Liver (tissue), 9 donors: ENCODE results near the gene SH3PXD2A. TPM values are rescaled to one million over a fixed set of nuclear protein-coding genes. Genes with fewer than 3 reads are reported as not detected.

ENCODE experiments used
- DNase-seq: peaks from one replicate; pipeline ENCODE4 v3.0.0-alpha.2; 2017; ENCODE audit warnings: low spot score
- H3K27ac ChIP-seq, 2 donors: one replicate each; pipeline ENCODE4 v1.7.0; 2013; ENCODE audit warnings: inconsistent platforms in 2 of 2, low read length in 2 of 2, control low read depth in 1 of 2, low read depth in 1 of 2, mild to moderate bottlenecking in 1 of 2
- H3K27me3 ChIP-seq, 4 donors: one replicate each; pipeline versions ENCODE4 v1.6.1 to v1.7.0; 2013; ENCODE audit warnings: low read length in 3 of 4, inconsistent platforms in 1 of 4, mild to moderate bottlenecking in 1 of 4, moderate library complexity in 1 of 4; ENCODE audit not compliant: control insufficient read depth in 4 of 4, insufficient read depth in 4 of 4
- H3K36me3 ChIP-seq, 4 donors: one replicate each; pipeline versions ENCODE4 v1.6.1 to v1.7.0; 2013; ENCODE audit warnings: low read length in 3 of 4, mild to moderate bottlenecking in 3 of 4, low read depth in 1 of 4, moderate library complexity in 1 of 4; ENCODE audit not compliant: control insufficient read depth in 4 of 4, insufficient read depth in 3 of 4
- H3K4me1 ChIP-seq, 4 donors: one replicate each; pipeline versions ENCODE4 v1.6.1 to v1.7.0; 2013; ENCODE audit warnings: low read length in 3 of 4, mild to moderate bottlenecking in 3 of 4, moderate library complexity in 1 of 4; ENCODE audit not compliant: control insufficient read depth in 4 of 4, insufficient read depth in 4 of 4
- H3K4me3 ChIP-seq, 3 donors: one replicate each; pipeline versions ENCODE4 v1.6.1 to v1.7.0; 2013; ENCODE audit warnings: low read length in 3 of 3, control low read depth in 1 of 3, low read depth in 1 of 3, mild to moderate bottlenecking in 1 of 3
- H3K9ac ChIP-seq, 2 donors: one replicate each; pipeline ENCODE4 v1.7.0; 2013; ENCODE audit warnings: low read length in 2 of 2, mild to moderate bottlenecking in 2 of 2, moderate library complexity in 2 of 2, control low read depth in 1 of 2, low read depth in 1 of 2
- H3K9me3 ChIP-seq, 4 donors: one replicate each; pipeline versions ENCODE4 v1.6.1 to v1.7.0; 2013; ENCODE audit warnings: low read length in 3 of 4; ENCODE audit not compliant: control insufficient read depth in 4 of 4
- ATF3 ChIP-seq: IDR thresholded peaks from 2 replicates; pipeline ENCODE4 v1.6.1; 2016; ENCODE audit warnings: antibody characterized with exemption
- CTCF ChIP-seq: fragments of 150-350 bp; IDR thresholded peaks from 2 replicates; pipeline ENCODE4 v1.5.1; 2017; ENCODE audit warnings: improper control_type of control experiment, low read depth, low read length; ENCODE audit not compliant: missing input control
- EGR1 ChIP-seq, 2 donors: IDR thresholded peaks; 2 replicates each; pipeline ENCODE4 v1.6.1; 2016 to 2018; ENCODE audit warnings: antibody characterized with exemption in 2 of 2, low read depth in 2 of 2
- FOXA1 ChIP-seq: IDR thresholded peaks from 2 replicates; pipeline ENCODE4 v1.6.1; 2016; ENCODE audit warnings: antibody characterized with exemption
- FOXA2 ChIP-seq: IDR thresholded peaks from 2 replicates; pipeline ENCODE4 v1.6.1; 2016; ENCODE audit warnings: antibody characterized with exemption
- GABPA ChIP-seq, 2 donors: IDR thresholded peaks in 1 of 2; conservative IDR thresholded peaks in 1 of 2; 2 replicates each; pipeline ENCODE4 v1.6.1; 2016; ENCODE audit warnings: antibody characterized with exemption in 2 of 2, mild to moderate bottlenecking in 1 of 2, moderate library complexity in 1 of 2
- HNF4A ChIP-seq, 2 donors: conservative IDR thresholded peaks; 2 replicates each; pipeline ENCODE4 v1.6.1; 2016; ENCODE audit warnings: antibody characterized with exemption in 2 of 2, mild to moderate bottlenecking in 2 of 2
- HNF4G ChIP-seq: IDR thresholded peaks from 2 replicates; pipeline ENCODE4 v1.6.1; 2016; ENCODE audit warnings: antibody characterized with exemption
- JUND ChIP-seq, 2 donors: IDR thresholded peaks; 2 replicates each; pipeline ENCODE4 v1.6.1; 2016; ENCODE audit warnings: antibody characterized with exemption in 2 of 2
- MAX ChIP-seq: IDR thresholded peaks from 2 replicates; pipeline ENCODE4 v1.6.1; 2016; ENCODE audit warnings: antibody characterized with exemption
- NR2F2 ChIP-seq: IDR thresholded peaks from 2 replicates; pipeline ENCODE4 v1.6.1; 2016; ENCODE audit warnings: antibody characterized with exemption
- RAD21 ChIP-seq, 2 donors: IDR thresholded peaks; 2 replicates each; pipeline ENCODE4 v1.6.1; 2016; ENCODE audit warnings: antibody characterized with exemption in 2 of 2, mild to moderate bottlenecking in 2 of 2
- REST ChIP-seq: IDR thresholded peaks from 2 replicates; pipeline ENCODE4 v1.6.1; 2016; ENCODE audit warnings: antibody characterized with exemption, mild to moderate bottlenecking
- RXRA ChIP-seq, 2 donors: IDR thresholded peaks; 2 replicates each; pipeline ENCODE4 v1.6.1; 2017 to 2018; ENCODE audit warnings: antibody characterized with exemption in 2 of 2, mild to moderate bottlenecking in 1 of 2
- SP1 ChIP-seq: IDR thresholded peaks from 2 replicates; pipeline ENCODE4 v1.6.1; 2018; ENCODE audit warnings: antibody characterized with exemption, mild to moderate bottlenecking
- TAF1 ChIP-seq: conservative IDR thresholded peaks from 2 replicates; pipeline ENCODE4 v1.6.1; 2016; ENCODE audit warnings: antibody characterized with exemption, mild to moderate bottlenecking
- YY1 ChIP-seq: IDR thresholded peaks from 2 replicates; pipeline ENCODE4 v1.6.1; 2016; ENCODE audit warnings: antibody characterized with exemption, mild to moderate bottlenecking
- WGBS: extraction: QIAGEN DNeasy Blood & Tissue Kit; methylation state at CpG from one replicate; pipeline ENCODE4 v1.1.7; 2013; 5-methylcytosine and 5-hydroxymethylcytosine counted together
- polyA plus RNA-seq, 2 donors: library from polyadenylated mRNA; stranded (reverse) in 1 of 2; unstranded in 1 of 2; fragments of 200-250 nt in 1 of 2; fragments of >200 nt in 1 of 2; fragmentation: Nextera tagmentation in 1 of 2; extraction: Ambion mirVana in 1 of 2; gene quantifications; one replicate each; pipeline versions ENCODE4 v1.2.1 to v1.2.3, GENCODE V29; 2013 to 2015
- total RNA-seq, 2 donors: library from RNA; depleted of rRNA; stranded (reverse); fragments of >200 nt; gene quantifications; one replicate each; pipeline ENCODE4 v1.2.3, GENCODE V29; 2014
- donor health status: healthy.
- donor health status: healthy.
- donor health status: healthy.
- donor health status: healthy.
- donor health status: healthy.

Gene SH3PXD2A
- total and polyA plus RNA-seq, 4 donors = 0.82 to 5.5 (median 3.9) TPM

- Histone ChIP-seq H3K27ac (no peak overlapping the region), H3K4me3 (no peak overlapping the region), H3K9me3 (no peaks in the 10 kb centered on the region), H3K36me3 (peaks cover 0 to 33% (median 20%) of the 10 kb centered on the region in 4 donors), H3K27me3 (no peaks in the 10 kb centered on the region), H3K4me1 (no peaks in the 10 kb centered on the region), H3K9ac (no peak overlapping the region)
- no peak for TF ChIP-seq RAD21 (IDR thresholded peaks at IDR 0.05)
- no peak for TF ChIP-seq TAF1
- TF ChIP-seq YY1 = no peak
- TF ChIP-seq RXRA (IDR thresholded peaks at IDR 0.05) = no peak
- TF ChIP-seq FOXA1 = no peak
- TF ChIP-seq EGR1 (IDR thresholded peaks at IDR 0.05; ENCODE audit: low read depth in 2 of 2) = no peak
- 71% methylated on average over 1 of the region's 1 CpG for WGBS
- DNase-seq = no peak
Measured at GRCh38 chr10:103630156-103630555, 225.2 kb downstream of the SH3PXD2A start.

GRCh38 chr10:103629581-103629980, 225.8 kb downstream of the SH3PXD2A start:
- 80% methylated on average over 3 of the region's 3 CpGs for WGBS
- Histone ChIP-seq H3K4me3 (no peak overlapping the region), H3K27ac (no peak overlapping the region), H3K9me3 (no peaks in the 10 kb centered on the region), H3K36me3 (peaks cover 0 to 31% (median 21%) of the 10 kb centered on the region in 4 donors), H3K27me3 (no peaks in the 10 kb centered on the region), H3K4me1 (no peaks in the 10 kb centered on the region), H3K9ac (no peak overlapping the region)
- no peak for DNase-seq
- TF ChIP-seq SP1 = no peak
- no peak for TF ChIP-seq HNF4G
- TF ChIP-seq RAD21 (IDR thresholded peaks at IDR 0.05) = no peak
- TF ChIP-seq REST = no peak
- TF ChIP-seq HNF4A (conservative IDR thresholded peaks at IDR 0.05) = no peak
- no peak for TF ChIP-seq JUND (IDR thresholded peaks at IDR 0.05)
- no peak for TF ChIP-seq CTCF
- TF ChIP-seq GABPA (IDR thresholded peaks at IDR 0.05 in 1 of 2, conservative IDR thresholded peaks at IDR 0.05 in 1 of 2) = no peak
- TF ChIP-seq TAF1 = no peak
- no peak for TF ChIP-seq FOXA2
- no peak for TF ChIP-seq RXRA (IDR thresholded peaks at IDR 0.05)

- no peaks in the 10 kb centered on the region for H3K9me3 ChIP-seq
- no peaks in the 10 kb centered on the region for H3K27me3 ChIP-seq
- H3K4me3 ChIP-seq = no peak overlapping the region
- no peak for DNase-seq
- H3K36me3 ChIP-seq = peaks cover 0 to 31% (median 27%) of the 10 kb centered on the region in 4 donors
- WGBS = 94% methylated on average over 13 of the region's 13 CpGs
- TF ChIP-seq ATF3 (no peak), FOXA2 (no peak), RAD21 (IDR thresholded peaks at IDR 0.05) (no peak), MAX (no peak), TAF1 (no peak), JUND (IDR thresholded peaks at IDR 0.05) (no peak), REST (no peak), NR2F2 (no peak), FOXA1 (no peak), SP1 (no peak)
- H3K9ac ChIP-seq = no peak overlapping the region
- no peaks in the 10 kb centered on the region for H3K4me1 ChIP-seq
- no peak overlapping the region for H3K27ac ChIP-seq
Measured at GRCh38 chr10:103627893-103628292, 227.5 kb downstream of the SH3PXD2A start.
